Measurements from ENCODE around the gene SBK2. TPM values are rescaled to one million over a fixed set of nuclear protein-coding genes. Genes with fewer than 3 reads are reported as not detected.

The SBK2 gene
- total and polyA plus RNA-seq, 2 donors (not counting 3 experiments of a cell fraction or from before 2014, with no cell fraction given) = not detected

DNA sequence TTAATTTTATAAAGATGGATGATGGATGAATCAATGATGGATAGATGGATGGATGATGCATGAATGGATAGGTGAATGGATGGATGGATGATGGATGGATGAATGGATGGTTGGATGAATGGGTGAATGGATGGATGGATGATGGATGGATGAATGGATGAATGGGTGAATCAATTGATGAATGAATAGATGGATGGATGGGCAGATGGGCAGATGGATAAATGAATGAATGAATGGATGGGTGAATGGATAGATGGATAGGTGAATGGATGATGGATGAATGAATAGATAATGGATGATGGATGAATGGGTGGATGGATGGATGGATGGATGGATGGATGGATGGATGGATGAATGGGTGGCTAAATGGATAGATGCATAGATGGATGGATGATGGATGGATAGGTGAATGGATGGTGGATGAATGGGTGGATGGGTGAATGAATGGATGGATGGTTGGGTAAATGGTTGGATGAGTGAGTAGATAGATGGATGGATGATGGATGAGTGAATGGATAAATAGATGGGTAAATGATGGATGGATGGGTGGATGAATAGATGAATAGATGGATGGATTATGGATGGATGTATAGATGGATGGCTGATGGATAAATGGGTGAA is 30.9 kb upstream of the SBK2 start:
- no peaks in the 10 kb centered on the region for H3K36me3 ChIP-seq (ENCODE audit: control insufficient read depth in 2 of 2, extremely low read depth in 1 of 2, insufficient read depth in 2 of 2, low read length in 2 of 2)
- H3K4me2 ChIP-seq (ENCODE audit: insufficient read depth, low read length) = no peak overlapping the region
- no peak overlapping the region for H3K9ac ChIP-seq (replicated peaks; ENCODE audit: extremely low read depth, insufficient read depth, low read length)
- H3K9me1 ChIP-seq (replicated peaks; ENCODE audit: control insufficient read depth, extremely low read depth, insufficient read depth, low read length) = no peaks in the 10 kb centered on the region
- BruUV-seq (replicated peaks) = no TSS peak
- H3K79me2 ChIP-seq (ENCODE audit: control insufficient read depth, insufficient read depth, low read length) = no peaks in the 10 kb centered on the region
- H3K4me1 ChIP-seq (ENCODE audit: control insufficient read depth, extremely low read depth, insufficient read depth, low read length) = no peaks in the 10 kb centered on the region
- intact Hi-C loops (cut with micrococcal nuclease) (no loop called here), dilution Hi-C loops (cut with MboI; ENCODE audit: extremely low pct_ligation_motif_present, low sequenced_read_pairs) (no loop called here)
- ChIA-PET POLR2A (no interaction called here), CTCF (interaction anchor here (1.4 kb wide), 1 partner anchor 9 kb away, joined by 4 read pairs; no protein-coding TSS in a partner anchor)
- TF ChIP-seq JUN (IDR thresholded peaks at IDR 0.05; ENCODE audit: borderline replicate concordance, insufficient read depth, insufficient read length, low read depth) (no peak), MYC (IDR thresholded peaks at IDR 0.05; ENCODE audit: low read depth, low read length) (no peak), FOS (IDR thresholded peaks at IDR 0.05; ENCODE audit: borderline replicate concordance, insufficient read depth, low read length) (no peak), POLR2AphosphoS5 (IDR thresholded peaks at IDR 0.05; ENCODE audit: insufficient read depth, low read depth, low read length) (no peak), EZH2 (IDR thresholded peaks at IDR 0.05; ENCODE audit: borderline replicate concordance, low read depth, low read length, severe bottlenecking) (no peak), POLR2A (IDR thresholded peaks at IDR 0.05; ENCODE audit: low read depth, low read length) (no peak), GATA2 (IDR thresholded peaks at IDR 0.05; ENCODE audit: insufficient read depth, insufficient read length, low read depth, low read length) (no peak)
- TF ChIP-seq, protein P1, sequence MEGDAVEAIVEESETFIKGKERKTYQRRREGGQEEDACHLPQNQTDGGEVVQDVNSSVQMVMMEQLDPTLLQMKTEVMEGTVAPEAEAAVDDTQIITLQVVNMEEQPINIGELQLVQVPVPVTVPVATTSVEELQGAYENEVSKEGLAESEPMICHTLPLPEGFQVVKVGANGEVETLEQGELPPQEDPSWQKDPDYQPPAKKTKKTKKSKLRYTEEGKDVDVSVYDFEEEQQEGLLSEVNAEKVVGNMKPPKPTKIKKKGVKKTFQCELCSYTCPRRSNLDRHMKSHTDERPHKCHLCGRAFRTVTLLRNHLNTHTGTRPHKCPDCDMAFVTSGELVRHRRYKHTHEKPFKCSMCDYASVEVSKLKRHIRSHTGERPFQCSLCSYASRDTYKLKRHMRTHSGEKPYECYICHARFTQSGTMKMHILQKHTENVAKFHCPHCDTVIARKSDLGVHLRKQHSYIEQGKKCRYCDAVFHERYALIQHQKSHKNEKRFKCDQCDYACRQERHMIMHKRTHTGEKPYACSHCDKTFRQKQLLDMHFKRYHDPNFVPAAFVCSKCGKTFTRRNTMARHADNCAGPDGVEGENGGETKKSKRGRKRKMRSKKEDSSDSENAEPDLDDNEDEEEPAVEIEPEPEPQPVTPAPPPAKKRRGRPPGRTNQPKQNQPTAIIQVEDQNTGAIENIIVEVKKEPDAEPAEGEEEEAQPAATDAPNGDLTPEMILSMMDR (IDR thresholded peaks at IDR 0.05; ENCODE audit: extremely low read depth in 1 of 2, insufficient read depth in 1 of 2, low read depth in 1 of 2, low read length in 2 of 2) = no peak
- TF ChIP-seq, protein P2, sequence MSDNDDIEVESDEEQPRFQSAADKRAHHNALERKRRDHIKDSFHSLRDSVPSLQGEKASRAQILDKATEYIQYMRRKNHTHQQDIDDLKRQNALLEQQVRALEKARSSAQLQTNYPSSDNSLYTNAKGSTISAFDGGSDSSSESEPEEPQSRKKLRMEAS (IDR thresholded peaks at IDR 0.05; ENCODE audit: insufficient read depth, insufficient read length) = no peak
- no peak for DNase-seq (ENCODE audit: low read depth, low spot score)
- FAIRE-seq = no peak
- H3K9me3 ChIP-seq (replicated peaks; ENCODE audit: control insufficient read depth, insufficient read depth, low read length) = no peaks in the 10 kb centered on the region
- peaks cover 0 to 2% of the 10 kb centered on the region in 2 experiments for H3K27me3 ChIP-seq (ENCODE audit: control insufficient read depth in 2 of 2, insufficient read depth in 2 of 2, low read length in 2 of 2)
- no peak overlapping the region for H3K4me3 ChIP-seq (replicated peaks in 1 of 3; ENCODE audit: insufficient read depth in 1 of 3, low read depth in 1 of 3, low read length in 3 of 3)
- no peak overlapping the region for H2AFZ ChIP-seq (ENCODE audit: low read depth, low read length)
- H4K20me1 ChIP-seq (replicated peaks; ENCODE audit: control insufficient read depth, extremely low read depth, insufficient read depth, low read length) = no peaks in the 10 kb centered on the region
- H3K27ac ChIP-seq (ENCODE audit: insufficient read depth, low read depth, low read length) = no peak overlapping the region

Data from endothelial cell of umbilical vein (primary cell).